Ovary (tissue), 3 donors: ENCODE measurements around the gene MSMP.

Experiments used
- EP300 ChIP-seq: sonication (generic); formaldehyde crosslinking; IDR thresholded peaks from one replicate; pipeline ENCODE4 v1.6.1; 2017; ENCODE audit warnings: antibody characterized with exemption
- POLR2A ChIP-seq: fragments of 450-650 bp; IDR thresholded peaks from one replicate; pipeline ENCODE4 v1.6.1; 2017; ENCODE audit warnings: antibody characterized with exemption, mild to moderate bottlenecking, moderate library complexity
- TF ChIP-seq, protein P1 (sequence below), 3 donors: fragments of 450-650 bp in 2 of 3; fragments of 200-600 bp in 1 of 3; IDR thresholded peaks; one replicate each; pipeline versions ENCODE4 v1.5.1 to v1.8.0; 2016 to 2022; ENCODE audit warnings: antibody characterized with exemption in 3 of 3, mild to moderate bottlenecking in 1 of 3
- donor health status: DM: no; HTN: no; CAD: no.

DNA sequence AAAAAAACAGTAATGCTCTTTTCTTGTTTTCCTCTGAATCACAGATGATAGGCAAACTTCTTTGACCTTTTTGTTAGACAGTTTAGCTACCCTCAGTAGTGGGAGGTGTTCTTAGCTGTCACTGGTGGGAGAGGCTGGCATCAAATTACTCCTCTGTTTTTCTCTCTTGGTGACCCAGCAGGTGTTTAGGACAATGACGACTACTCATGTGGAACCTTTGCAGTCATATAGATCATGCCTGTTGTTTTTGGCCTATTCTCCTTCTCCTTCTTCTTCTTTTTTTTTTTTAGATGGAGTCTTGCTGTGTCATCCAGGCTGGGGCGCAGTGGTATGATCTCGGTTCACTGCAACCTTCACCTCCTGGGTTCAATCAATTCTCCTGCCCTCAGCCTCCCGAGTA lies 21.9 kb upstream of the MSMP start:
- no peak for TF ChIP-seq POLR2A
- TF ChIP-seq, protein P1, sequence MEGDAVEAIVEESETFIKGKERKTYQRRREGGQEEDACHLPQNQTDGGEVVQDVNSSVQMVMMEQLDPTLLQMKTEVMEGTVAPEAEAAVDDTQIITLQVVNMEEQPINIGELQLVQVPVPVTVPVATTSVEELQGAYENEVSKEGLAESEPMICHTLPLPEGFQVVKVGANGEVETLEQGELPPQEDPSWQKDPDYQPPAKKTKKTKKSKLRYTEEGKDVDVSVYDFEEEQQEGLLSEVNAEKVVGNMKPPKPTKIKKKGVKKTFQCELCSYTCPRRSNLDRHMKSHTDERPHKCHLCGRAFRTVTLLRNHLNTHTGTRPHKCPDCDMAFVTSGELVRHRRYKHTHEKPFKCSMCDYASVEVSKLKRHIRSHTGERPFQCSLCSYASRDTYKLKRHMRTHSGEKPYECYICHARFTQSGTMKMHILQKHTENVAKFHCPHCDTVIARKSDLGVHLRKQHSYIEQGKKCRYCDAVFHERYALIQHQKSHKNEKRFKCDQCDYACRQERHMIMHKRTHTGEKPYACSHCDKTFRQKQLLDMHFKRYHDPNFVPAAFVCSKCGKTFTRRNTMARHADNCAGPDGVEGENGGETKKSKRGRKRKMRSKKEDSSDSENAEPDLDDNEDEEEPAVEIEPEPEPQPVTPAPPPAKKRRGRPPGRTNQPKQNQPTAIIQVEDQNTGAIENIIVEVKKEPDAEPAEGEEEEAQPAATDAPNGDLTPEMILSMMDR (IDR thresholded peaks at IDR 0.05) = no peak
- TF ChIP-seq EP300 = no peak
